Hepatocyte (in vitro differentiated cells): ENCODE measurements around the gene RPS14.

ENCODE experiments used
- EZH2 ChIP-seq: fragments of 200-600 bp; sonication (generic); IDR thresholded peaks from 2 replicates; pipeline ENCODE4 v1.6.1; 2016; ENCODE audit warnings: antibody characterized with exemption, mild to moderate bottlenecking, borderline replicate concordance
- EZH2phosphoT487 ChIP-seq: fragments of 200-600 bp; sonication (generic); IDR thresholded peaks from one replicate; pipeline ENCODE4 v1.6.1; 2018; ENCODE audit warnings: antibody characterized with exemption, mild to moderate bottlenecking, low read depth, moderate library complexity; ENCODE audit not compliant: unreplicated experiment, severe bottlenecking
- TF ChIP-seq, protein P1 (sequence below): fragments of 200-600 bp; sonication (generic); IDR thresholded peaks from 2 replicates; pipeline ENCODE4 v1.5.1; 2016; ENCODE audit warnings: antibody characterized with exemption, mild to moderate bottlenecking; ENCODE audit not compliant: poor library complexity

DNA sequence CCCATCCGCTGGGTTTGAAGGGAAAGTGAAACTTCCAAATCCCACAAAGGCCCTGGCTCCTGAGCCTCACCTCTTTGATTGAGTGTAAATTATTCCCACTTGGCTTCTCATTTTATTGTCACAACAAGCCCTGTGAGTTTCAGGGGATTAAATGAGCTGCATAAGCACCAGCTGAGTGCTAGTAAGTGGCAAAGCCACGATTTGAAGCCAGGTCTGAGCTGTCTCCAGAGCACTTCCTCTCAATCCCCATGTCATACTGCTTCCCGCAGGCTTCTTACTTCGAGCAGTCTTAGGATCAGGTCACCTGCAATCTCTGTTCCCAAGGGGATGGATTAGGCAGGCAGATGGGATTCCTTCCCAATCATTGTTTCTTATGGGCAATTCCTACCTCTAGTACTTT lies 18.0 kb downstream of the RPS14 start:
- TF ChIP-seq, protein P1, sequence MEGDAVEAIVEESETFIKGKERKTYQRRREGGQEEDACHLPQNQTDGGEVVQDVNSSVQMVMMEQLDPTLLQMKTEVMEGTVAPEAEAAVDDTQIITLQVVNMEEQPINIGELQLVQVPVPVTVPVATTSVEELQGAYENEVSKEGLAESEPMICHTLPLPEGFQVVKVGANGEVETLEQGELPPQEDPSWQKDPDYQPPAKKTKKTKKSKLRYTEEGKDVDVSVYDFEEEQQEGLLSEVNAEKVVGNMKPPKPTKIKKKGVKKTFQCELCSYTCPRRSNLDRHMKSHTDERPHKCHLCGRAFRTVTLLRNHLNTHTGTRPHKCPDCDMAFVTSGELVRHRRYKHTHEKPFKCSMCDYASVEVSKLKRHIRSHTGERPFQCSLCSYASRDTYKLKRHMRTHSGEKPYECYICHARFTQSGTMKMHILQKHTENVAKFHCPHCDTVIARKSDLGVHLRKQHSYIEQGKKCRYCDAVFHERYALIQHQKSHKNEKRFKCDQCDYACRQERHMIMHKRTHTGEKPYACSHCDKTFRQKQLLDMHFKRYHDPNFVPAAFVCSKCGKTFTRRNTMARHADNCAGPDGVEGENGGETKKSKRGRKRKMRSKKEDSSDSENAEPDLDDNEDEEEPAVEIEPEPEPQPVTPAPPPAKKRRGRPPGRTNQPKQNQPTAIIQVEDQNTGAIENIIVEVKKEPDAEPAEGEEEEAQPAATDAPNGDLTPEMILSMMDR = no peak
- TF ChIP-seq EZH2 (no peak), EZH2phosphoT487 (no peak)
